Neuron (in vitro differentiated cells): ENCODE data around the gene C17orf78.
"Not testable (repeated sequence)": the region's sequence is repeated elsewhere in the genome, so short reads cannot be mapped to it uniquely, and the experiment has no call there.

Experiments
- H2AFZ ChIP-seq: one replicate; pipeline ENCODE4 v1.6.1; 2013; ENCODE audit warnings: low read depth, mild to moderate bottlenecking, inconsistent platforms, low read length, moderate library complexity
- H3K27me3 ChIP-seq: one replicate; pipeline ENCODE4 v1.6.1; 2013; ENCODE audit warnings: low read length; ENCODE audit not compliant: insufficient read depth
- H3K36me3 ChIP-seq: one replicate; pipeline ENCODE4 v1.6.1; 2013; ENCODE audit warnings: low read length; ENCODE audit not compliant: insufficient read depth
- H3K4me1 ChIP-seq: one replicate; pipeline ENCODE4 v1.6.1; 2013; ENCODE audit warnings: low read length; ENCODE audit not compliant: insufficient read depth
- H3K4me3 ChIP-seq: 2 replicates; pipeline ENCODE4 v1.5.1; 2013; ENCODE audit warnings: mild to moderate bottlenecking, low read length, moderate library complexity
- H3K9me3 ChIP-seq: one replicate; pipeline ENCODE4 v1.6.1; 2013; ENCODE audit warnings: low read length

The C17orf78 gene

GRCh38 chr17:37375706-37376105, at the start of gene C17orf78:
Gene C17orf78, plus strand, starts transcription at chr17:37375985. Its CDS starts 108 bp downstream, at chr17:37376093.
- H3K36me3 ChIP-seq, result no peaks in the 10 kb centered on the region
- H3K27me3 ChIP-seq, result no peaks in the 10 kb centered on the region

GRCh38 chr17:37327341-37328090, 48.3 kb upstream of the C17orf78 start:
- Histone ChIP-seq H3K4me1 (no peaks in the 10 kb centered on the region), H3K9me3 (no peaks in the 10 kb centered on the region), H3K4me3 (no peak overlapping the region), H3K27me3 (no peaks in the 10 kb centered on the region), H3K36me3 (peaks cover 35% of the 10 kb centered on the region), H2AFZ (no peak overlapping the region)

More at GRCh38 chr17:37375706-37376105, at the start of gene C17orf78:
- Histone ChIP-seq H3K9me3 (no peaks in the 10 kb centered on the region), H2AFZ (no peak within 1 kb of the TSS), H3K4me1 (no peaks in the 10 kb centered on the region), H3K4me3 (no peak within 1 kb of the TSS)

- Histone ChIP-seq H2AFZ (no peak overlapping the region), H3K4me1 (no peaks in the 10 kb centered on the region), H3K27me3 (no peaks in the 10 kb centered on the region), H3K9me3 (no peaks in the 10 kb centered on the region), H3K36me3 (peaks cover 14% of the 10 kb centered on the region), H3K4me3 (no peak overlapping the region)
Observed at GRCh38 chr17:37338847-37339246, 36.9 kb upstream of the C17orf78 start.

- Histone ChIP-seq H3K36me3 (peaks cover 14% of the 10 kb centered on the region), H3K27me3 (no peaks in the 10 kb centered on the region), H3K9me3 (no peaks in the 10 kb centered on the region), H3K4me1 (no peaks in the 10 kb centered on the region), H2AFZ (no peak overlapping the region), H3K4me3 (no peak overlapping the region)
Observed at GRCh38 chr17:37339321-37339720, 36.5 kb upstream of the C17orf78 start.

- Histone ChIP-seq H3K4me1 (no peaks in the 10 kb centered on the region), H3K4me3 (no peak overlapping the region), H3K9me3 (no peaks in the 10 kb centered on the region), H3K27me3 (no peaks in the 10 kb centered on the region), H3K36me3 (peaks cover 21% of the 10 kb centered on the region), H2AFZ (no peak overlapping the region)
Observed at GRCh38 chr17:37340804-37341203, 35.0 kb upstream of the C17orf78 start.

GRCh38 chr17:37342589-37342988, 33.2 kb upstream of the C17orf78 start:
- no peaks in the 10 kb centered on the region for H3K9me3 ChIP-seq
- H3K27me3 ChIP-seq, result no peaks in the 10 kb centered on the region
- H3K36me3 ChIP-seq, result peaks cover 6% of the 10 kb centered on the region
- H2AFZ ChIP-seq, result no peak overlapping the region
- H3K4me3 ChIP-seq, result no peak overlapping the region
- no peaks in the 10 kb centered on the region for H3K4me1 ChIP-seq

GRCh38 chr17:37344519-37344918, 31.3 kb upstream of the C17orf78 start:
- Histone ChIP-seq H3K36me3 (peaks cover 9% of the 10 kb centered on the region), H2AFZ (no peak overlapping the region), H3K4me3 (no peak overlapping the region), H3K9me3 (no peaks in the 10 kb centered on the region), H3K27me3 (no peaks in the 10 kb centered on the region), H3K4me1 (no peaks in the 10 kb centered on the region)

GRCh38 chr17:37346863-37347402, 28.9 kb upstream of the C17orf78 start:
- H3K4me3 ChIP-seq, H3K4me1 ChIP-seq, H3K27me3 ChIP-seq, H2AFZ ChIP-seq, H3K9me3 ChIP-seq: not testable (repeated sequence)
- H3K36me3 ChIP-seq, result peaks cover 13% of the 10 kb centered on the region

- H3K4me1 ChIP-seq, result peaks cover 21% of the 10 kb centered on the region
- not testable (repeated sequence) for H2AFZ ChIP-seq, H3K27me3 ChIP-seq, H3K9me3 ChIP-seq
- peak overlapping the region; percentile 52 for H3K4me3 ChIP-seq
- peaks cover 21% of the 10 kb centered on the region for H3K36me3 ChIP-seq
Observed at GRCh38 chr17:37356796-37357569, 18.8 kb upstream of the C17orf78 start.

- Histone ChIP-seq H3K4me3 (peak overlapping the region; percentile 52), H3K27me3 (no peaks in the 10 kb centered on the region), H3K9me3 (no peaks in the 10 kb centered on the region), H3K36me3 (peaks cover 11% of the 10 kb centered on the region), H2AFZ (peak overlapping the region; percentile 66), H3K4me1 (peaks cover 21% of the 10 kb centered on the region)
Observed at GRCh38 chr17:37358098-37358829, 17.5 kb upstream of the C17orf78 start.

- H3K9me3 ChIP-seq, result no peaks in the 10 kb centered on the region
- peak overlapping the region; percentile 74 for H2AFZ ChIP-seq
- H3K4me3 ChIP-seq, result peak overlapping the region; percentile 52
Observed at GRCh38 chr17:37358830-37359681, 16.7 kb upstream of the C17orf78 start.

GRCh38 chr17:37359682-37360188, 16.1 kb upstream of the C17orf78 start:
- no peaks in the 10 kb centered on the region for H3K27me3 ChIP-seq
- H3K9me3 ChIP-seq, result no peaks in the 10 kb centered on the region
- peaks cover 21% of the 10 kb centered on the region for H3K4me1 ChIP-seq
- H2AFZ ChIP-seq, result peak overlapping the region; percentile 74
- H3K4me3 ChIP-seq, result peak overlapping the region; percentile 52
- H3K36me3 ChIP-seq, result no peaks in the 10 kb centered on the region

More at GRCh38 chr17:37358830-37359681, 16.7 kb upstream of the C17orf78 start:
- no peaks in the 10 kb centered on the region for H3K27me3 ChIP-seq
- H3K36me3 ChIP-seq, result peaks cover 6% of the 10 kb centered on the region
- peaks cover 21% of the 10 kb centered on the region for H3K4me1 ChIP-seq
